ENCODE data around the gene SF3B5.

DNA sequence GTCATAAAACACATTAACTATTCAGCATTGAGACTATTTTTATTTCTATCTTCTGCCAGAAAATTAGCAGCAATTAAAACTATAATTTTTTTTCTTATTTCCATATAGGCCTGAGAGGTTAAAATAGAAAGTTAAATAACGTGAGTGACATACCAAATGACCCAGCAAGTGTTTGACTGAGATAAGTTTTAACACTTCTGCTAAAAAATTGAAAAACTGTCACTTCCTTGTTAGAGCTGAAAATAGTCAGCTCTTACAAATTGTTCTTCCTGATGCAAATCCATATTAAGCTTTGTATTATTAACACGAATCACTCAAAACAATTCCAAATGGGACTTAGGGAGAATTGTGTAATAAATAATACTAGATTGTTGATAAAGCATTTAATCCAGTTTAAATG, 28.5 kb upstream of the SF3B5 start:
- TF ChIP-seq, protein P1, sequence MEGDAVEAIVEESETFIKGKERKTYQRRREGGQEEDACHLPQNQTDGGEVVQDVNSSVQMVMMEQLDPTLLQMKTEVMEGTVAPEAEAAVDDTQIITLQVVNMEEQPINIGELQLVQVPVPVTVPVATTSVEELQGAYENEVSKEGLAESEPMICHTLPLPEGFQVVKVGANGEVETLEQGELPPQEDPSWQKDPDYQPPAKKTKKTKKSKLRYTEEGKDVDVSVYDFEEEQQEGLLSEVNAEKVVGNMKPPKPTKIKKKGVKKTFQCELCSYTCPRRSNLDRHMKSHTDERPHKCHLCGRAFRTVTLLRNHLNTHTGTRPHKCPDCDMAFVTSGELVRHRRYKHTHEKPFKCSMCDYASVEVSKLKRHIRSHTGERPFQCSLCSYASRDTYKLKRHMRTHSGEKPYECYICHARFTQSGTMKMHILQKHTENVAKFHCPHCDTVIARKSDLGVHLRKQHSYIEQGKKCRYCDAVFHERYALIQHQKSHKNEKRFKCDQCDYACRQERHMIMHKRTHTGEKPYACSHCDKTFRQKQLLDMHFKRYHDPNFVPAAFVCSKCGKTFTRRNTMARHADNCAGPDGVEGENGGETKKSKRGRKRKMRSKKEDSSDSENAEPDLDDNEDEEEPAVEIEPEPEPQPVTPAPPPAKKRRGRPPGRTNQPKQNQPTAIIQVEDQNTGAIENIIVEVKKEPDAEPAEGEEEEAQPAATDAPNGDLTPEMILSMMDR (conservative IDR thresholded peaks at IDR 0.05; ENCODE audit: low read depth, low read length), result no peak
- no peak for TF ChIP-seq EZH2 (IDR thresholded peaks at IDR 0.05; ENCODE audit: low read length, unreplicated experiment)

All from PC-3 (cell line).